ENCODE results near the gene TRIB2.

Gene TRIB2

DNA sequence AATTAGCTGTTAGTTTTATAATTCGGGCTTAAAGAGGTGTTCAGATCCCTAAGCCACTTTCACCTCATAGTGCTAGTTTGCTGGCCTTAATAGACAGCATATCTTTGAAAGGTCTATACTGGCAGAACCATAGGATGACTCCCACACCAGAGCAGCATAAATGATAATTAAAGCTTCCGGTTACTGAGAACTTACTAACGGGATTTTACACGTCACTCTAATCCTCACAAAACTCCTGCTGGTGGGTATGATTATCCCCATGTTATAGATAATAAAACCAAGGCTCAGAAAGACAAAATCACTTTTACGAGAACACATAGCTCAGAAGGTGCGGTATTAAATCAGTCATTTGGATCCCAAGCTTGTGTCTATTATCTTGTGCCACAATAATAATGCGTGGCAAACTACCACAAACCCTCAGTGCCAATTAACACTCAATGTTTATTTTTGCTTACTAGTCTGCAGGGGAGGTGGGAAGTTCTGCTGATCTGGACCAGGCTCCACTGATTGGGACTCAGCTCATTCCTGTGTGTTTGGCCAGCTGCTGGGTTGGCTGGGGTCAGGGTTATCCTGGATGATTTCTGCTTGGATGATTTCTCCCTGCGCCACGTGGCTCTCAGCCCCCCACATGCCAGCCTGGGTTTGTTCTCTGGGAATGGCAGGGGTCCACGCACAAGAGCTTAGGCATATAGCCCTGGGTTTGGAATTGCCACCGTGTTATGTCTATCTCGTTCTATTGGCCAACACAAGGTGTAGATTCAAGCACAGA lies 62.3 kb downstream of the TRIB2 start:
- in situ Hi-C loops (cut with HindIII; ENCODE audit: low pct_ligation_motif_present, low sequenced_read_pairs) = no loop called here
- no peak for TF ChIP-seq CTCF (IDR thresholded peaks at IDR 0.05; ENCODE audit: low read depth, low read length, missing control alignments)
- H3K27ac ChIP-seq = no peak overlapping the region
- no peaks in the 10 kb centered on the region for H3K36me3 ChIP-seq (replicated peaks)
- no peak overlapping the region for H3K4me3 ChIP-seq (ENCODE audit: low read depth, low read length)
- no peaks in the 10 kb centered on the region for H3K27me3 ChIP-seq (replicated peaks)
- DNase-seq = no peak

DNA sequence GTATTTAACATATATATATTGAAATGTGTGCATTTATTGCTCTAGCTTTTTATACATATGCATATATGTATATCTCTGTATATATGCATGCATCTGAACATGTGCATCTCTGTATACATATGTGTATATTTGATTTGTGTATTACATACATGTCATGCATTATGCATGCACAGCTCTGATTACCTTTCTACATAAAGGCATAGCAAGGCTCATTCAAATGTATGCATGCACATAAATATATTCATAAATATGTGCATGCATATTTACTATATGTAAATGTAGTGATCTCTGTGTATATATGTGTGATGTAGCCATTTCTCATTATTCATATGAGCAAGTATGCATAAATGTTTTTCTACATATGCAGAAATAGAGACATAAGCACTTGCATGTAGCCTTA lies 64.6 kb downstream of the TRIB2 start:
- Histone ChIP-seq H3K27me3 (replicated peaks) (no peaks in the 10 kb centered on the region), H3K27ac (no peak overlapping the region), H3K4me3 (ENCODE audit: low read depth, low read length) (no peak overlapping the region), H3K36me3 (replicated peaks) (no peaks in the 10 kb centered on the region)
- no peak for DNase-seq
- TF ChIP-seq CTCF (IDR thresholded peaks at IDR 0.05; ENCODE audit: low read depth, low read length, missing control alignments) = no peak
- in situ Hi-C loops (cut with HindIII; ENCODE audit: low pct_ligation_motif_present, low sequenced_read_pairs) = no loop called here

DNA sequence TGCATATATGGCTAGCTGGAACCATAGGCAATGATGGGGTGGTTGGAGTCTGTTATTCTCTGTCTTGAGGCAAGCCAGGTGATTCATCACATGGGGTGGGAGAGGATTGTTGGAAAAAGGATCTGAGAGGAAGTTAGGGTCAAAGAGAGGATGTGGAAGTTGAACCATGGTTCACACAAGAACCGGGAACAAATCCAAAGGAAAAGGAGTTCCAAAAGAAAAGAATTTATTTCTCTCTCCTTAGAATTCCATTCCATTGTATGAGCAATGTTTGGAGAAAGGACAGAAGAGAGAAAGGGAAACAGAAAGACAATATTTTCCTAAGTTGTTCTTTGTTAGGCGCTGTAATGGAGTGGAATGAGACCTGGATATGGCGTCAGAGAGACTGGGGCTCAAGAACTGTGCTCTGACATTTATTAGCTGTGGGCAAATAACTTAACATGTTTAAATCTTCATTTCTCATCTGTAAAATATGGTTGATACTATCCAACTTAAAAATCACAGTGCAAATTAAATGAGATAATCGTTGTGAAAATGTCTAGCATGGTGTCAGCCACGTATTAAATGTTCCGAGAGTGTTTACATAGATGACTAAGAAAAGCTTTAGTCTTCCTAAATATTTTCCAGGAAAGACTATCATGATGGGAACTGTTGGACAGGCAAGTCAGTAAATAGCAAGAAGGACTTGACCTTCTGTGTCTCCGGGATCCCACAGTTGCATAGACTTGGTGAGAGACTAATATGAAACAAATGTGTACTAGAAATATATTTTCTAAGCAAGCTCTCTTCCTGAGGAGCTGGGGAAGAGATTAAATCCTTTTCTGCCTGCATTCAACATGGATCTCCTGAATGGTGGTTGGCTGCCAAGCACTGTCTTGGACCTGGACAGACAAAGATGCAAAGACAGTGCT lies 71.4 kb downstream of the TRIB2 start:
- DNase-seq = peak; percentile 64
- in situ Hi-C loops (cut with HindIII; ENCODE audit: low pct_ligation_motif_present, low sequenced_read_pairs) = no loop called here
- peak overlapping the region; percentile 82 for H3K27ac ChIP-seq
- no peaks in the 10 kb centered on the region for H3K27me3 ChIP-seq (replicated peaks)
- no peak for TF ChIP-seq CTCF (IDR thresholded peaks at IDR 0.05; ENCODE audit: low read depth, low read length, missing control alignments)
- H3K4me3 ChIP-seq (ENCODE audit: low read depth, low read length) = peak overlapping the region; percentile 26
- H3K36me3 ChIP-seq (replicated peaks) = no peaks in the 10 kb centered on the region

GRCh38 chr2:12791906-12792305 lies 75.2 kb downstream of the TRIB2 start:
- TF ChIP-seq CTCF (IDR thresholded peaks at IDR 0.05; ENCODE audit: low read depth, low read length, missing control alignments) = no peak

More at GRCh38 chr2:12791906-12792305, 75.2 kb downstream of the TRIB2 start:
- in situ Hi-C loops (cut with HindIII; ENCODE audit: low pct_ligation_motif_present, low sequenced_read_pairs) = no loop called here
- H3K27ac ChIP-seq = no peak overlapping the region
- H3K36me3 ChIP-seq (replicated peaks) = no peaks in the 10 kb centered on the region
- no peaks in the 10 kb centered on the region for H3K27me3 ChIP-seq (replicated peaks)
- no peak overlapping the region for H3K4me3 ChIP-seq (ENCODE audit: low read depth, low read length)
- DNase-seq = no peak

Measured in brain microvascular endothelial cell (primary cell).